IMR-90 (cell line): Measurements from ENCODE around the gene UBE3B.

Experiments
- MAFK ChIP-seq: IDR thresholded peaks from 2 replicates; pipeline ENCODE4 v1.6.1; 2012; ENCODE audit warnings: low read depth, low read length, improper control_type of control experiment
- MXI1 ChIP-seq: IDR thresholded peaks from 2 replicates; pipeline ENCODE4 v1.6.1; 2012; ENCODE audit warnings: low read depth, mild to moderate bottlenecking, low read length, moderate library complexity, borderline replicate concordance
- POLR2A ChIP-seq: IDR thresholded peaks from 2 replicates; pipeline ENCODE4 v1.6.1; 2012; ENCODE audit warnings: mild to moderate bottlenecking, low read depth, low read length
- TF ChIP-seq, protein P1 (sequence below): conservative IDR thresholded peaks from 2 replicates; pipeline ENCODE4 v1.5.1; 2012; ENCODE audit warnings: mild to moderate bottlenecking, low read depth, low read length, improper control_type of control experiment
- TF ChIP-seq, protein P2 (sequence below): fragments of 150-350 bp; IDR thresholded peaks from 2 replicates; pipeline ENCODE4 v1.6.1; 2017; ENCODE audit warnings: mild to moderate bottlenecking, antibody characterized with exemption, low read length, low read depth

DNA sequence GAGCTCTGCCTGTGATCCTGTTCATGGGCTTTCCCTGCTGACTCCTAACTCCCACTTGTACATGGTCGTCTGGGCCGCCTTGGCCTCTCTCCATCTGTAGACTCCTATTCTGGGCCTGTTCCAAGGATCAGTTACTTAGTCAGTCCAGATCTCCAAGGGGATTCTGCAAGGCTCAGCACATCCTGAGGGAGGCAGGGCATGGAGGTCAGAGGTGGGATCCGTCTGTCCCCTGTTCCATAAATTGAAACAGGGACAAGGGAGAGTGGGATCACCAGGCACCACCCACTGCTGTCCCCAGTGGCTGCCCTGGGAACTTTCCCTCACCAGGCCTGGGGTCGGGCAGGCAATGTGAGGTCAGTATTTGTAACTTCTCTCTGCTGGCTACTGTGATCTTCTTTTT is 43.8 kb upstream of the UBE3B start:
- TF ChIP-seq POLR2A (no peak), MXI1 (no peak), MAFK (no peak)
- TF ChIP-seq, protein P1, sequence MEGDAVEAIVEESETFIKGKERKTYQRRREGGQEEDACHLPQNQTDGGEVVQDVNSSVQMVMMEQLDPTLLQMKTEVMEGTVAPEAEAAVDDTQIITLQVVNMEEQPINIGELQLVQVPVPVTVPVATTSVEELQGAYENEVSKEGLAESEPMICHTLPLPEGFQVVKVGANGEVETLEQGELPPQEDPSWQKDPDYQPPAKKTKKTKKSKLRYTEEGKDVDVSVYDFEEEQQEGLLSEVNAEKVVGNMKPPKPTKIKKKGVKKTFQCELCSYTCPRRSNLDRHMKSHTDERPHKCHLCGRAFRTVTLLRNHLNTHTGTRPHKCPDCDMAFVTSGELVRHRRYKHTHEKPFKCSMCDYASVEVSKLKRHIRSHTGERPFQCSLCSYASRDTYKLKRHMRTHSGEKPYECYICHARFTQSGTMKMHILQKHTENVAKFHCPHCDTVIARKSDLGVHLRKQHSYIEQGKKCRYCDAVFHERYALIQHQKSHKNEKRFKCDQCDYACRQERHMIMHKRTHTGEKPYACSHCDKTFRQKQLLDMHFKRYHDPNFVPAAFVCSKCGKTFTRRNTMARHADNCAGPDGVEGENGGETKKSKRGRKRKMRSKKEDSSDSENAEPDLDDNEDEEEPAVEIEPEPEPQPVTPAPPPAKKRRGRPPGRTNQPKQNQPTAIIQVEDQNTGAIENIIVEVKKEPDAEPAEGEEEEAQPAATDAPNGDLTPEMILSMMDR, result no peak; the same call in 1 of the 2 replicates
- TF ChIP-seq, protein P2, sequence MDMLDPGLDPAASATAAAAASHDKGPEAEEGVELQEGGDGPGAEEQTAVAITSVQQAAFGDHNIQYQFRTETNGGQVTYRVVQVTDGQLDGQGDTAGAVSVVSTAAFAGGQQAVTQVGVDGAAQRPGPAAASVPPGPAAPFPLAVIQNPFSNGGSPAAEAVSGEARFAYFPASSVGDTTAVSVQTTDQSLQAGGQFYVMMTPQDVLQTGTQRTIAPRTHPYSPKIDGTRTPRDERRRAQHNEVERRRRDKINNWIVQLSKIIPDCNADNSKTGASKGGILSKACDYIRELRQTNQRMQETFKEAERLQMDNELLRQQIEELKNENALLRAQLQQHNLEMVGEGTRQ, result no peak
